ENCODE measurements around the gene NHERF1. TPM values are rescaled to one million over a fixed set of nuclear protein-coding genes. Genes with fewer than 3 reads are reported as not detected.

NHERF1 gene
- total and polyA plus RNA-seq, 2 of the 13 experiments (the other 11 are each of a cell fraction or from before 2014, with no cell fraction given): 169 to 269 TPM

GRCh38 chr17:74757931-74758847 is 9.8 kb downstream of the NHERF1 start (continued):
- TF ChIP-seq PBX2 (CRISPR knock-in tag; IDR thresholded peaks at IDR 0.05): no peak
- TF ChIP-seq ZNF180 (CRISPR knock-in tag; IDR thresholded peaks at IDR 0.05; ENCODE audit: borderline replicate concordance, low read depth): no peak
- no peak for TF ChIP-seq MED1 (CRISPR knock-in tag; IDR thresholded peaks at IDR 0.05)
- no peak for TF ChIP-seq ZSCAN30 (CRISPR knock-in tag; IDR thresholded peaks at IDR 0.05)
- TF ChIP-seq ZNF331 (CRISPR knock-in tag; IDR thresholded peaks at IDR 0.05): 0 out of 2 replicates have a peak, but pooled peaks have one; percentile 24
- TF ChIP-seq STAT6 (CRISPR knock-in tag; IDR thresholded peaks at IDR 0.05; ENCODE audit: borderline replicate concordance): no peak
- no peak for TF ChIP-seq ATF7 (IDR thresholded peaks at IDR 0.05)
- TF ChIP-seq ATF7 (CRISPR knock-in tag; IDR thresholded peaks at IDR 0.05): no peak
- TF ChIP-seq IKZF5 (CRISPR knock-in tag; IDR thresholded peaks at IDR 0.05): no peak
- no peak for TF ChIP-seq CENPT (CRISPR knock-in tag; IDR thresholded peaks at IDR 0.05; ENCODE audit: low read depth)
- no peak for TF ChIP-seq IKZF1 (IDR thresholded peaks at IDR 0.05)
- TF ChIP-seq FOSL2 (CRISPR knock-in tag; IDR thresholded peaks at IDR 0.05): no peak
- TF ChIP-seq MAX (IDR thresholded peaks at IDR 0.05): no peak; the same call in 1 of the 2 replicates
- TF ChIP-seq PCBP2 (optimal IDR thresholded peaks at IDR 0.05; ENCODE audit: low read depth, low read length, poor library complexity, severe bottlenecking): no peak
- TF ChIP-seq TRAFD1 (CRISPR knock-in tag; IDR thresholded peaks at IDR 0.05; ENCODE audit: borderline replicate concordance): no peak
- TF ChIP-seq SRY (CRISPR knock-in tag; IDR thresholded peaks at IDR 0.05): no peak
- TF ChIP-seq GLMP (CRISPR knock-in tag; IDR thresholded peaks at IDR 0.05; ENCODE audit: borderline replicate concordance): no peak
- 0 out of 2 replicates have a peak, but pooled peaks have one; percentile 40 for TF ChIP-seq HDAC1 (CRISPR knock-in tag; IDR thresholded peaks at IDR 0.05)
- TF ChIP-seq ZBTB25 (CRISPR knock-in tag; IDR thresholded peaks at IDR 0.05): no peak
- TF ChIP-seq ZNF780A (CRISPR knock-in tag; IDR thresholded peaks at IDR 0.05): no peak
